ENCODE measurements around the gene CADPS.

The CADPS gene

GRCh38 chr3:62602129-62602770, 273.0 kb downstream of the CADPS start:
- no peak overlapping the region for H3K27ac ChIP-seq
- TF ChIP-seq CTCF (conservative IDR thresholded peaks at IDR 0.05) (no peak), ZFX (IDR thresholded peaks at IDR 0.05) (no peak)

- TF ChIP-seq ZFX (IDR thresholded peaks at IDR 0.05) (no peak), CTCF (conservative IDR thresholded peaks at IDR 0.05) (no peak)
- H3K27ac ChIP-seq: no peak overlapping the region
Observed at GRCh38 chr3:62601238-62602070, 273.8 kb downstream of the CADPS start.

GRCh38 chr3:62600033-62600432, 275.2 kb downstream of the CADPS start:
- TF ChIP-seq CTCF (conservative IDR thresholded peaks at IDR 0.05) (no peak), ZFX (IDR thresholded peaks at IDR 0.05) (no peak)
- H3K27ac ChIP-seq: no peak overlapping the region

GRCh38 chr3:62597491-62597890, 277.7 kb downstream of the CADPS start:
- TF ChIP-seq ZFX (IDR thresholded peaks at IDR 0.05): no peak
- no peak for TF ChIP-seq CTCF (conservative IDR thresholded peaks at IDR 0.05)
- no peak overlapping the region for H3K27ac ChIP-seq

- H3K27ac ChIP-seq: no peak overlapping the region
- no peak for TF ChIP-seq CTCF (conservative IDR thresholded peaks at IDR 0.05)
- TF ChIP-seq ZFX (IDR thresholded peaks at IDR 0.05): no peak
Observed at GRCh38 chr3:62592408-62592807, 282.8 kb downstream of the CADPS start.

GRCh38 chr3:62589078-62589477, 286.1 kb downstream of the CADPS start:
- no peak for TF ChIP-seq ZFX (IDR thresholded peaks at IDR 0.05)
- no peak for TF ChIP-seq CTCF (conservative IDR thresholded peaks at IDR 0.05)
- H3K27ac ChIP-seq: no peak overlapping the region

GRCh38 chr3:62587579-62588031, 287.6 kb downstream of the CADPS start:
- TF ChIP-seq ZFX (IDR thresholded peaks at IDR 0.05): no peak
- no peak for TF ChIP-seq CTCF (conservative IDR thresholded peaks at IDR 0.05)
- H3K27ac ChIP-seq: no peak overlapping the region
